Progenitor cell of endocrine pancreas (in vitro differentiated cells): ENCODE data around the gene TNFSF10. TPM values are rescaled to one million over a fixed set of nuclear protein-coding genes. Genes with fewer than 3 reads are reported as not detected.

Experiments used
- DNase-seq: peaks from one replicate; pipeline ENCODE4 v3.0.0; 2021; ENCODE audit warnings: low spot score; ENCODE audit not compliant: unreplicated experiment
- H3K27ac Mint-ChIP-seq: 2 replicates; pipeline ENCODE4 v1.8.0; 2021; ENCODE audit warnings: mild to moderate bottlenecking, moderate library complexity, mixed read lengths
- H3K27me3 Mint-ChIP-seq: 2 replicates; pipeline ENCODE4 v1.8.0; 2021; ENCODE audit warnings: mixed read lengths
- H3K36me3 Mint-ChIP-seq: 2 replicates; pipeline ENCODE4 v1.8.0; 2022; ENCODE audit warnings: mixed read lengths; ENCODE audit not compliant: insufficient read depth
- H3K4me1 Mint-ChIP-seq: 2 replicates; pipeline ENCODE4 v1.8.0; 2021; ENCODE audit warnings: low read depth, mixed read lengths
- H3K4me3 Mint-ChIP-seq: 2 replicates; pipeline ENCODE4 v1.8.0; 2021; ENCODE audit warnings: low read depth, mild to moderate bottlenecking, moderate library complexity, mixed read lengths
- H3K9me3 Mint-ChIP-seq: 2 replicates; pipeline ENCODE4 v1.8.0; 2021; ENCODE audit warnings: low read depth, mixed read lengths
- total RNA-seq: library from RNA; stranded (reverse); gene quantifications from 2 replicates; pipeline ENCODE4 v1.2.1, GENCODE V29; 2021
- TF ChIP-seq, protein P1 (sequence below): fragments of 200-600 bp; sonication (generic); IDR thresholded peaks from one replicate; pipeline ENCODE4 v1.5.0; 2021; ENCODE audit warnings: antibody characterized with exemption, mild to moderate bottlenecking; ENCODE audit not compliant: unreplicated experiment

Gene TNFSF10
- total RNA-seq, 1 donor from 2014 or later = 0.72 TPM

DNA sequence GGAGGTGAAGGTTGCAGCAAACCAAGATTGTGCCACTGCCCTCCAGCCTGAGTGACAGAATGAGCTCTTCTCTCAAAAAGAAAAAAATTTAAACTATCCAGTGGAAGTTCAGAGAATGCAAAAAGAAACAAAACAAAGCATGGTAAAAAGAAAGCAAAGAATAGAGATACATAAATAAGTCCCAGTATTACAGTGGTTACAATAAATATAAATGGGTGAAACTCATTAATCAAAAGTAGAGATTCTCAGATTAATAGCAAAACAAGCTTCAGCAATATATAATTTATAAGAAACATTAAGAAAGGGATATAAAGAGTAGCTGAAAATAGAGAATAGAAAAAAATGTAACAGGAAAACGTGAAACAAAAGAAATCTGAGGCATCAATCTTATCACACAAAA is 51.3 kb downstream of the TNFSF10 start:
- H3K27me3 Mint-ChIP-seq = peaks cover 19% of the 10 kb centered on the region
- peaks cover 6% of the 10 kb centered on the region for H3K9me3 Mint-ChIP-seq

GRCh38 chr3:172470588-172470987 is 52.6 kb downstream of the TNFSF10 start:
- TF ChIP-seq, protein P1, sequence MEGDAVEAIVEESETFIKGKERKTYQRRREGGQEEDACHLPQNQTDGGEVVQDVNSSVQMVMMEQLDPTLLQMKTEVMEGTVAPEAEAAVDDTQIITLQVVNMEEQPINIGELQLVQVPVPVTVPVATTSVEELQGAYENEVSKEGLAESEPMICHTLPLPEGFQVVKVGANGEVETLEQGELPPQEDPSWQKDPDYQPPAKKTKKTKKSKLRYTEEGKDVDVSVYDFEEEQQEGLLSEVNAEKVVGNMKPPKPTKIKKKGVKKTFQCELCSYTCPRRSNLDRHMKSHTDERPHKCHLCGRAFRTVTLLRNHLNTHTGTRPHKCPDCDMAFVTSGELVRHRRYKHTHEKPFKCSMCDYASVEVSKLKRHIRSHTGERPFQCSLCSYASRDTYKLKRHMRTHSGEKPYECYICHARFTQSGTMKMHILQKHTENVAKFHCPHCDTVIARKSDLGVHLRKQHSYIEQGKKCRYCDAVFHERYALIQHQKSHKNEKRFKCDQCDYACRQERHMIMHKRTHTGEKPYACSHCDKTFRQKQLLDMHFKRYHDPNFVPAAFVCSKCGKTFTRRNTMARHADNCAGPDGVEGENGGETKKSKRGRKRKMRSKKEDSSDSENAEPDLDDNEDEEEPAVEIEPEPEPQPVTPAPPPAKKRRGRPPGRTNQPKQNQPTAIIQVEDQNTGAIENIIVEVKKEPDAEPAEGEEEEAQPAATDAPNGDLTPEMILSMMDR = no peak
- H3K4me1 Mint-ChIP-seq = peaks cover 8% of the 10 kb centered on the region

More for the DNA sequence above, 51.3 kb downstream of the TNFSF10 start:
- Mint-ChIP-seq H3K36me3 (no peaks in the 10 kb centered on the region), H3K27ac (no peak overlapping the region), H3K4me3 (no peak overlapping the region), H3K4me1 (peaks cover 6% of the 10 kb centered on the region)
- TF ChIP-seq, protein P1 = no peak
- DNase-seq = no peak

DNA sequence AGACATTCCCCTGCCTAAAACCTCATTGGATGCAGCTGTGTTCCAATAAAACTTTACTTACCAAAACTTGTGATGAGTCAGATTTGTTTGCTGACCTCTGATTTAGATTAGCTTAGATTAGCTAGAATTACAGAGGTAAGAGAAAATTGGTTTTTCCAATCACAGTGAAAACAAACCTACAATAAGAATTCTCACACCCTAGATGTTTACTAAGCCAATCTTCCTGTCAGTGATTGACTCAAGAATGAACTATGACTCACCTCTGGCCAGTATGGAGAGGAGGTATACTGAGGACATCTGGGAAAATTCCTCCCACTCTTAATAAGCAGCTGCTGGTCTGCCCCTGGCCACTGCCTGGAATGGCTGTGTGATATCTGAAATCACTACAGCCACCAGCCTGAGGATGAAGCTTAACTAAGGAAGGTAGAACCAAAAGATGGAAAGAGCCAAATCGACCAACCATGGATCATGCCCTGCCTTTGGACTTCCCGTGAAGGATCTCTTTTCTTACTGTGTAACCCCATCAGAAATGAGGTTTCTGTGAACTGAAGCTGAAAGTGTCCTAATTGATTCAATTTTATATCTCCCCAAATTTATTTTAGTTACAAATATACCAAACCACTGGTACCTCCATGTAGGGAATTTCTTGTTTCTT is 55.9 kb downstream of the TNFSF10 start:
- DNase-seq = no peak
- Mint-ChIP-seq H3K4me1 (peaks cover 9% of the 10 kb centered on the region), H3K27me3 (peaks cover 36% of the 10 kb centered on the region), H3K9me3 (peaks cover 12% of the 10 kb centered on the region), H3K27ac (peak overlapping the region; percentile 49), H3K4me3 (no peak overlapping the region), H3K36me3 (no peaks in the 10 kb centered on the region)
- TF ChIP-seq, protein P1 = no peak

More at GRCh38 chr3:172470588-172470987, 52.6 kb downstream of the TNFSF10 start:
- Mint-ChIP-seq H3K27me3 (peaks cover 20% of the 10 kb centered on the region), H3K4me3 (no peak overlapping the region), H3K27ac (no peak overlapping the region), H3K36me3 (no peaks in the 10 kb centered on the region), H3K9me3 (peaks cover 9% of the 10 kb centered on the region)
- no peak for DNase-seq

GRCh38 chr3:172466553-172467130 is 56.6 kb downstream of the TNFSF10 start:
- peaks cover 36% of the 10 kb centered on the region for H3K27me3 Mint-ChIP-seq
- DNase-seq = no peak
- H3K4me1 Mint-ChIP-seq = peaks cover 9% of the 10 kb centered on the region
- TF ChIP-seq, protein P1 = no peak
- no peak overlapping the region for H3K4me3 Mint-ChIP-seq
- peaks cover 6% of the 10 kb centered on the region for H3K9me3 Mint-ChIP-seq
- H3K36me3 Mint-ChIP-seq = no peaks in the 10 kb centered on the region
- peak overlapping the region; percentile 49 for H3K27ac Mint-ChIP-seq

DNA sequence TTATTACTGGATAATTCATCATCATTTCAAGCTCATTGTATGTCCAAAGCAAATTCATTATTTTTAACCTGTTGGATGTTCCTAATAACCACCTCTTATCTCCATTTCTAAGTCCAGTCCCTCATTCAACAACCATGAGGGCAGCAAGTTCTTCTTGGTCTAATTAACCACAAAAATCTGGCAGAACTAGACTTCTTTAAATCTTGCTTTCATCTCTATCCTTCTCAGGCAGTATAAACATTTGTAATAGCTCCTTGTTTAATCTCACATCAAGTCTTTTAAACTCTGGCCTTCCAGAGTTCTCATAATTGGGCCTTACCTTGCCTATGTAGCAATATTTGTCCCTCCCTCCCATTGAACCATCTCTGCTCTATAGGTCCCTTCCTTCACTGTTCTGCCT is 57.9 kb downstream of the TNFSF10 start:
- no peak overlapping the region for H3K27ac Mint-ChIP-seq
- no peaks in the 10 kb centered on the region for H3K36me3 Mint-ChIP-seq
- peaks cover 36% of the 10 kb centered on the region for H3K27me3 Mint-ChIP-seq
- H3K4me1 Mint-ChIP-seq = peaks cover 9% of the 10 kb centered on the region
- DNase-seq = no peak
- TF ChIP-seq, protein P1 = no peak
- peaks cover 6% of the 10 kb centered on the region for H3K9me3 Mint-ChIP-seq
- H3K4me3 Mint-ChIP-seq = no peak overlapping the region
